SH-SY5Y (cell line): Measurements from ENCODE around the gene AGXT.

ENCODE experiments used
- GATA2 ChIP-seq: IDR thresholded peaks from 2 replicates; pipeline ENCODE4 v1.6.1; 2011; ENCODE audit warnings: mild to moderate bottlenecking, low read depth, low read length
- GATA3 ChIP-seq: IDR thresholded peaks from 2 replicates; pipeline ENCODE4 v1.6.1; 2011; ENCODE audit warnings: low read depth, mild to moderate bottlenecking, low read length, moderate library complexity

DNA sequence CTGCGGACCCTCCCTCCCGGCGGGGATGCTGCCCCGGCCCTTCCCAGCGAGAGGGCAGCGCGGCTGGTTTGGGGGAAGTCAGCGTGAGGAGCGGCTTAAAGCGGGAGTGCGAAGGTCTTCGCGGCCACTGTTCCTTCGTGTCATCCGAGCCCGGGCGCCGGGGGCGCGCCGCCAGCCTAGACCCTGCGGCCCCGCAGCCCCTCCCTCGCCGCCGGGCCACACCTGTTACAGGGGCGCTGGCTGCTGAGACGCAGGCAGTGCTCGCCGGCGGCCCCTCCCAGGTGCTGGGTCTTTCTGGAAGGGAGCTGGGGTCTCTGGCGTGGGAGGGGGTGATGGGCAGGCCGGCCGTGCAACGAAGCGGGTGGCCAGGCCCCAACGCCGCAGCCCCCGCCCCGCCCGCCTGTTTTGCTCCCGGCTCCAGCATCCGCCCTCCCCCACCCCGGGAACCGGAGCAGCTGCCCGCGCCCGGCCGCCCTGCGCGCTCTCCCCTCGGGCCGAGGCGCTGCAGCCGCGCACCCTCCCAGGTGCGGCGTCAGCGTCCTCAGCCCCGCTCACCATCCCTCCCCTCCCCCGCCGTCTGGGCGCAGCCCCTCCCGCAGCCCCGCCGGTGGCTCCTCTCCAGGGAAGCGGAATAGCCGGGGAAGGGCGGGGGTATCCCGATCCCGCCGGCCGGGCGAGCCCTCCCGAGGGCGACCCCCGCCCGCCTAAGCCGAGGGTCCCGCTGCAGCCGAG is 49.3 kb upstream of the AGXT start:
- TF ChIP-seq GATA2 (no peak), GATA3 (no peak)
